ENCODE measurements around the gene BEAN1.
"Not testable (repeated sequence)": the region's sequence is repeated elsewhere in the genome, so short reads cannot be mapped to it uniquely, and the experiment has no call there.

BEAN1 gene

GRCh38 chr16:66496226-66496625 lies 69.1 kb downstream of the BEAN1 start:
- H3K4me1 ChIP-seq (ENCODE audit: control insufficient read depth in 1 of 2, insufficient read depth in 2 of 2, low read length in 2 of 2); H3K79me2 ChIP-seq (ENCODE audit: control insufficient read depth, insufficient read depth, low read length, poor library complexity); H4K91ac ChIP-seq (ENCODE audit: low read depth, low read length); H4K8ac ChIP-seq (ENCODE audit: low read depth, low read length); H2AFZ ChIP-seq (ENCODE audit: insufficient read depth, low read length, poor library complexity); H3K23ac ChIP-seq (ENCODE audit: low read length); H2BK5ac ChIP-seq (ENCODE audit: low read depth, low read length, poor library complexity); H3K27me3 ChIP-seq (ENCODE audit: insufficient read depth, low read length); H3K4ac ChIP-seq (ENCODE audit: low read depth, low read length); H3K4me3 ChIP-seq (ENCODE audit: low read depth, low read length); H3K9me3 ChIP-seq (ENCODE audit: insufficient read depth, low read depth, low read length); H3K14ac ChIP-seq (ENCODE audit: low read length); H4K12ac ChIP-seq (ENCODE audit: low read depth, low read length); H2BK12ac ChIP-seq (ENCODE audit: low read length); H3K79me1 ChIP-seq (ENCODE audit: low read length); H3K18ac ChIP-seq (ENCODE audit: low read length); H3K36me3 ChIP-seq (ENCODE audit: control insufficient read depth in 1 of 2, insufficient read depth in 2 of 2, low read length in 2 of 2); H2BK120ac ChIP-seq (ENCODE audit: insufficient read depth, low read length, poor library complexity); H3K9ac ChIP-seq (ENCODE audit: low read length); H3K4me2 ChIP-seq (ENCODE audit: low read length); H2AK5ac ChIP-seq (ENCODE audit: low read length); DNase-seq; H3K27ac ChIP-seq (ENCODE audit: low read depth, low read length): not testable (repeated sequence)
- no CpG with 5 or more reads among the region's 10 CpGs for WGBS (ENCODE audit: extremely low coverage, insufficient coverage, insufficient read length)

- not testable (repeated sequence) for H3K4me2 ChIP-seq (ENCODE audit: low read length); H3K4ac ChIP-seq (ENCODE audit: low read depth, low read length); H3K27me3 ChIP-seq (ENCODE audit: insufficient read depth, low read length); H3K18ac ChIP-seq (ENCODE audit: low read length); H2AFZ ChIP-seq (ENCODE audit: insufficient read depth, low read length, poor library complexity); DNase-seq; H3K4me1 ChIP-seq (ENCODE audit: control insufficient read depth in 1 of 2, insufficient read depth in 2 of 2, low read length in 2 of 2); H3K14ac ChIP-seq (ENCODE audit: low read length); H3K79me2 ChIP-seq (ENCODE audit: control insufficient read depth, insufficient read depth, low read length, poor library complexity); H2BK12ac ChIP-seq (ENCODE audit: low read length); H2BK120ac ChIP-seq (ENCODE audit: insufficient read depth, low read length, poor library complexity); H3K9ac ChIP-seq (ENCODE audit: low read length); H3K23ac ChIP-seq (ENCODE audit: low read length); H4K91ac ChIP-seq (ENCODE audit: low read depth, low read length); H2BK5ac ChIP-seq (ENCODE audit: low read depth, low read length, poor library complexity); H2AK5ac ChIP-seq (ENCODE audit: low read length); H3K4me3 ChIP-seq (ENCODE audit: low read depth, low read length); H4K8ac ChIP-seq (ENCODE audit: low read depth, low read length); H3K36me3 ChIP-seq (ENCODE audit: control insufficient read depth in 1 of 2, insufficient read depth in 2 of 2, low read length in 2 of 2); H3K79me1 ChIP-seq (ENCODE audit: low read length); H3K9me3 ChIP-seq (ENCODE audit: insufficient read depth, low read depth, low read length); H4K12ac ChIP-seq (ENCODE audit: low read depth, low read length); H3K27ac ChIP-seq (ENCODE audit: low read depth, low read length)
- WGBS (ENCODE audit: extremely low coverage, insufficient coverage, insufficient read length) = no CpG with 5 or more reads among the region's 2 CpGs
Observed at GRCh38 chr16:66497921-66498320, 70.8 kb downstream of the BEAN1 start.

- H2AK5ac ChIP-seq (ENCODE audit: low read length); H3K4me3 ChIP-seq (ENCODE audit: low read depth, low read length); H2BK12ac ChIP-seq (ENCODE audit: low read length); H3K23ac ChIP-seq (ENCODE audit: low read length); H3K9me3 ChIP-seq (ENCODE audit: insufficient read depth, low read depth, low read length); H4K91ac ChIP-seq (ENCODE audit: low read depth, low read length); H3K79me2 ChIP-seq (ENCODE audit: control insufficient read depth, insufficient read depth, low read length, poor library complexity); H2BK120ac ChIP-seq (ENCODE audit: insufficient read depth, low read length, poor library complexity); H2AFZ ChIP-seq (ENCODE audit: insufficient read depth, low read length, poor library complexity); H4K12ac ChIP-seq (ENCODE audit: low read depth, low read length); H3K36me3 ChIP-seq (ENCODE audit: control insufficient read depth in 1 of 2, insufficient read depth in 2 of 2, low read length in 2 of 2); H3K4ac ChIP-seq (ENCODE audit: low read depth, low read length); DNase-seq; H3K79me1 ChIP-seq (ENCODE audit: low read length); H3K4me1 ChIP-seq (ENCODE audit: control insufficient read depth in 1 of 2, insufficient read depth in 2 of 2, low read length in 2 of 2); H3K9ac ChIP-seq (ENCODE audit: low read length); H3K27ac ChIP-seq (ENCODE audit: low read depth, low read length); H3K27me3 ChIP-seq (ENCODE audit: insufficient read depth, low read length); H2BK5ac ChIP-seq (ENCODE audit: low read depth, low read length, poor library complexity); H3K18ac ChIP-seq (ENCODE audit: low read length); H3K4me2 ChIP-seq (ENCODE audit: low read length); H4K8ac ChIP-seq (ENCODE audit: low read depth, low read length); H3K14ac ChIP-seq (ENCODE audit: low read length): not testable (repeated sequence)
- WGBS (ENCODE audit: extremely low coverage, insufficient coverage, insufficient read length) = no CpG with 5 or more reads among the region's 4 CpGs
Observed at GRCh38 chr16:66501563-66501962, 74.5 kb downstream of the BEAN1 start.

- no peak overlapping the region for H2AK5ac ChIP-seq (ENCODE audit: low read length)
- H3K79me2 ChIP-seq (ENCODE audit: control insufficient read depth, insufficient read depth, low read length, poor library complexity) = no peaks in the 10 kb centered on the region
- H3K23ac ChIP-seq (ENCODE audit: low read length) = no peak overlapping the region
- H3K27me3 ChIP-seq (ENCODE audit: insufficient read depth, low read length) = no peaks in the 10 kb centered on the region
- no peak overlapping the region for H3K4ac ChIP-seq (ENCODE audit: low read depth, low read length)
- H4K12ac ChIP-seq (ENCODE audit: low read depth, low read length) = no peak overlapping the region
- peak; percentile 96 to 98 for DNase-seq
- H3K9ac ChIP-seq (ENCODE audit: low read length) = no peak overlapping the region
- H2BK120ac ChIP-seq (ENCODE audit: insufficient read depth, low read length, poor library complexity) = no peak overlapping the region
- H3K79me1 ChIP-seq (ENCODE audit: low read length) = no peaks in the 10 kb centered on the region
- no peaks in the 10 kb centered on the region for H3K9me3 ChIP-seq (ENCODE audit: insufficient read depth, low read depth, low read length)
- no peak overlapping the region for H3K4me3 ChIP-seq (ENCODE audit: low read depth, low read length)
- H2BK12ac ChIP-seq (ENCODE audit: low read length) = no peak overlapping the region
- no peak overlapping the region for H3K14ac ChIP-seq (ENCODE audit: low read length)
- no peak overlapping the region for H4K8ac ChIP-seq (ENCODE audit: low read depth, low read length)
- no peak overlapping the region for H3K4me2 ChIP-seq (ENCODE audit: low read length)
- no peaks in the 10 kb centered on the region for H3K4me1 ChIP-seq (ENCODE audit: control insufficient read depth in 1 of 2, insufficient read depth in 2 of 2, low read length in 2 of 2)
- H4K91ac ChIP-seq (ENCODE audit: low read depth, low read length) = no peak overlapping the region
- H3K18ac ChIP-seq (ENCODE audit: low read length) = no peak overlapping the region
- no peak overlapping the region for H2AFZ ChIP-seq (ENCODE audit: insufficient read depth, low read length, poor library complexity)
- no peaks in the 10 kb centered on the region for H3K36me3 ChIP-seq (ENCODE audit: control insufficient read depth in 1 of 2, insufficient read depth in 2 of 2, low read length in 2 of 2)
- no peak overlapping the region for H3K27ac ChIP-seq (ENCODE audit: low read depth, low read length)
- no peak overlapping the region for H2BK5ac ChIP-seq (ENCODE audit: low read depth, low read length, poor library complexity)
- WGBS (ENCODE audit: extremely low coverage, insufficient coverage, insufficient read length) = 100% methylated on average over 1 of the region's 12 CpGs
Observed at GRCh38 chr16:66502020-66502913, 75.2 kb downstream of the BEAN1 start.
